HG03565 (cell line): ENCODE measurements around the gene TDRD9.
"Not testable (repeated sequence)": the region's sequence is repeated elsewhere in the genome, so short reads cannot be mapped to it uniquely, and the experiment has no call there.

Experiments used
- ATAC-seq: cut with Tn5 transposase; IDR thresholded peaks from one replicate; pipeline ENCODE4 v1.9.1; 2021; ENCODE audit warnings: mild to moderate bottlenecking, moderate library complexity; ENCODE audit not compliant: unreplicated experiment

Gene TDRD9

GRCh38 chr14:103974575-103974974, 46.3 kb downstream of the TDRD9 start:
- no peak for ATAC-seq

DNA sequence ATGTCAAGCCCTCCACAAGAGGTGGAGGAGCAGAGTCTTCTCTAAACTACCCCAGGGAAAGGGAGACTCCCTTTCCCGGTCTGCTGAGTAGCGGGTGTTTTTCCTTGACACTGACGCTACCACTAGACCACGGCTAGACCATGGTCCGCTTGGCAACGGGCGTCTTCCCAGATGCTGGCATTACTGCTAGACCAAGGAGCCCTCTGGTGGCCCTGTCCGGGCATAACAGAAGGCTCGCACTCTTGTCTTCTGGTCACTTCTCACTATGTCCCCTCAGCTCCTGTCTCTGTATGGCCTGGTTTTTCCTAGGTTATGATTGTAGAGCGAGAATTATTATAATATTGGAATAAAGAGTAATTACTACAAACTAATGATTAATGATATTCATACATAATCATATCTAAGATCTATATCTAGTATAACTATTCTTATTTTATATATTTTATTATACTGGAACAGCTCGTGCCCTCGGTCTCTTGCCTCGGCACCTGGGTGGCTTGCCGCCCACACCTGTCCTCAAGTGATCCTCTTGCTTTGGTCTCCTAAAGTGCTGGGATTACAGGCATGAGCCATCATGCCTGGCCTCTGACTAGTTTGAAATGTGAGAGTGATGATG, 52.5 kb downstream of the TDRD9 start:
- ATAC-seq, result not testable (repeated sequence)

DNA sequence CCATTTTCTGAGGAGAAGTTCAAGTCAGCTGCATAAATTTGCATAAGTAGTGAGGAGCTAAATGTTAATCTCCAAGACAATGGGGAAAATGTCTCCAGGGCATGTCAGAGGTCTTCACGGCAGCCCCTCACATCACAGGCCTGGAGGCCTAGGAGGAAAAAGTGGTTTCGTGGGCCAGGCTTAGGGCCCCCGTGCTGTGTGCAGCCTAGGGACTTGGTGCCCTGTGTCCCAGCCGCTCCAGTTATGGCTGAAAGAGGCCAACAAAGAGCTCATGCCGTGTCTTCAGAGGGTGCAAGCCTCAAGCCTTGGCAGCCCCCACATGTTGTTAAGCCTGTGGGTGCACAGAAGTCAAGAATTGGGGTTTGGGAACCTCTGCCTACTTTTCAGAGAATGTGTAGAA, 55.9 kb downstream of the TDRD9 start:
- no peak for ATAC-seq

DNA sequence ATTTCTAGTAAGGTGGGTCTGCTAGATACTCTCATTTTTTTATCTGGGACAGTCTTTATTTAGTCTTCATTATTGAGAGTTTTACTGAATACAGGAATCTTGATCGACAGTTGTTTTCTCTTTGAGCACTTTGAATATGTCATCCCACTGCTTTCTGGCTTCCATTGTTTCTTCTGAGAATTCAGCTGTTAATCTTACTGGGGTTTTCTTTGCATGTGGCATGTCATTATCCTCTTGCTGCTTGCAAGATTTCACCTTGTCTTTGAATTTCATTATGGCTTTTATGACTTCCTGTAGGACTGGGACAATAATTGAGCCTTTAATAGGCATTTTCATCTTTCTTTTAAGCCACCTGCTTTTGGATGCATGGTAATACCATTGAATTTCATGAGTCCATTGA, 60.8 kb downstream of the TDRD9 start:
- ATAC-seq, result no peak

GRCh38 chr14:103989964-103990363, 61.7 kb downstream of the TDRD9 start:
- ATAC-seq, result no peak

DNA sequence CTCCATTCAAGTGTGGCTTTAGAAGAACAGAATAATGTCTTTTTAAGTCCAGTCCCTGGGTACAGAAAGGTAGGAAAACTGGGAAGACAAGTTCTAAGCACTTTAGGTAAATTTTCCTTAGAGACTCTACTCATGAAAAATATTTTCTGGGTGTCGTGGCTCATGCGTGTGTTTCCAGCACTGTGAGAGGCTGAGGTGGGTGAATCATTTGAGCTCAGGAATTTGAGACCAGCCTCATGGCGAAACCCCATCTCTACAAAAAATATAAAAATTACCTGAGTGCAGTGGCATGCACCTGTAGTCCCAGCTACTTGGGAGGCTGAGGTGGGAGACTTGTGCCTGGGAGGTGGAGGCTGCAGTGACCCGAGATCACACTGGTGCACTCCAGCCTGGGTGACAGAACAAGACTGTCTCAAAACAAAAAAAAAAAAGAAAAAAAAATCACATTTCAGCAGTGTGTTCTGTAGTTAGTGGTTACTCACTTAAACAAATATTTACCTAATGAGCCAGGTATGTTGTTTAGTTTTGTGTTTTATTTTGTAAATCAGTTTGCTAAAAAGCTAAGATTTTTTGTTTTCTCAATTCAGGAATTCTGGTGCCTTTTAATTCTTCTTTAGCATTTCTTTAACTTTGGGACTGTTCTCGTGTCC, 66.4 kb downstream of the TDRD9 start:
- ATAC-seq, result no peak

GRCh38 chr14:103995876-103996275, 67.6 kb downstream of the TDRD9 start:
- no peak for ATAC-seq

GRCh38 chr14:103997391-103997790, 69.1 kb downstream of the TDRD9 start:
- no peak for ATAC-seq

DNA sequence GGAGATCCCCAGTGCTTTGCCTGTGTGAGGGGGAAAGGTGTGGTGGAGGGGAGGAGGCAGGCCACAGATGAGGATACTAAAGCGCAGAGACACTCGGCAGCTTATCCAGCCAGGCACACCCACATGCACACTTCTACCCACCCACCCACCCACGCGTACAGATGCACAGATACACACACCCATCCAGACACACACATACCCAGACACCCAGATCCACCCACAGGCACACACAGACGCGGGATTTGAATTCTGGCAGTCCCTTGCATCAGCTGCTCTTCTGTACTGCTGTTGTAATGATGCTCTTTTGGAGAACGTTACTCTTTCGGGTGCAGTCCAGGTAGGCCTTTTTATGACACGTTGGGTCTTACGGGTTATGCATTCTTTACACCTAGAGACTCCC, 69.8 kb downstream of the TDRD9 start:
- no peak for ATAC-seq

DNA sequence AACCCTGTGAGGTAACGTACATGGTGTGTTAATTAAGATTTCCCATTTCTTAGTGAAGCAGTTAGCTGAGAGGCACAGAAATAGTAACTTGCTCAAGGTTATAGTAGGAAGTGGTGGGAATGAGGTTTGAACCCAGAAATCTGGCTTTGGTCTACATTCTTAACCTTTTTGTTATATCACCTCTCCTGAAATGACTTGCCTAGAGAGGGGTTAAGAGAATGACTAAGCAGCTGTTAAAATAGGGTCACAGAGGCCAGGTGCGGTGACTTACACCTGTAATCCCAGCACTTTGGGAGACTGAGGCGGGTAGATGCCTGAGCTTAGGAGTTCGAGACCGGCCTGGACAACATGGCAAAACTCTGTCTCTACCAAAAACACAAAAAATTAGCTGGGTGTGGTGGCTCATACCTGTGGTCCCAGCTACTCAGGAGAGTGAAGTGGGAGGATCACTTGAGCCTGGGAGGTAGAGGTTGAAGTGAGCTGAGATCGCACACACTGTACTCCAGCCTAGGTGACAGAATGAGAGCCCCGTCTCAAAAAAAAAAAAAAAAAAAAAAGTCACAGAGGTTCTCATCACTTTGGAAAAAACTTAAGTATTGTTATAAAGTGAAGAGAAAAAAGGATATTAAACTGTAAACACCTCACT, 71.7 kb downstream of the TDRD9 start:
- no peak for ATAC-seq

DNA sequence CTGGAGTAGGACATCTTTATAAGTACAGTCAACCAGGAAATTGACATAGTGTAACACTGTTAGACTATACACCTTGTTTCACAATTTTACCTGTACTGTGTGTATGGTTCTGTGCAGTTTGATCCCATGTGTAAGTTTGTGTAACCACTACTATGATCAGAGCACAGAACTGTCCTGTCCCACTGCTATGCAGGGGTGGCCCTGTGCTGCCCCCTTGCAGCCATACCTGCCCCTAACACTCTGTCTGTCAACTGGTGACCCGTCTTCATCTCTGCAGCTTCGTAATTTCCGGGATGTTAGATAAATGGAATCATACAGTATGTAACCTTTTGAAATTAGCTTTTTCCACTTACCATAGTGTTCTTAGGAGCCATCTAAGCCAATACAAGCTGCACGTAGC, 72.7 kb downstream of the TDRD9 start:
- no peak for ATAC-seq

DNA sequence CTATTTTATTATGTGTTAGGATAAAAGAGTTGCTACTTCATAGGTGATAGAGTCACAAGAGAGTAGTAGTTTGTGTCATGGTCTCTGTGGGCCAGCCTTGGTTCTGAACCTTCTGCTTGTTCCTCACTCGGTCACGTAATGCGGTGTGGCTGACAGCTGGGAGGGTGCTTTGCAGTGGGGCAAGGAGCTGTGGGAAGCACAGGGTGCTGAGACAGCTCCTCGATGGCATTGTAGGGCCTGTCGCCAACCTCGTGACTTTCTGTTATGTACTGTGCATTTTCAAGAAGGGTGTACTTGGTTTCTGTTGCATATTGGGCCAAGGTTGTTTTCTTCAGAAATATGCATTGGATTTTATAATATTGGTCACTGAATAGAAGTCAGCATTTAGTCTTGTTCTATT, 75.4 kb downstream of the TDRD9 start:
- no peak for ATAC-seq

DNA sequence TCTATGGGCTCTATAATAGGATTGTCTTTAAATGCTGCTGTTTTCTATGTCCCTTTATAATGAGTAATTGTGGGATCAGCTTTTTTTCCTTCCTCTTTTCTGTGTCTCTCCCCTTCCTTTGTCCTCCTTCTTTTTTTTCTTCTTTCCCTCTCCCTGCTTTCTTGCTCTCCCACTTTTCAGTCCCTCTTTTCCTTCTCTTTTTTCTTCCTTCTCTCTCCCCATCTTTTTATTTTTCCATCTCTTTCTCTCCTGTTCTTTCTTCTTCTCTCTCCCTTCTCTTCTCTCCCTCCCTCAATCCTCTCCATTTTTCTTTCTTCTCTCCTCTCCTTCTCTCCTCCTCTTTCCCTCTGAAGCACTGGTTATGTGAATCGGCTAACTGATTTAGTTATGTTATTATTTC, 76.6 kb downstream of the TDRD9 start:
- ATAC-seq, result no peak

DNA sequence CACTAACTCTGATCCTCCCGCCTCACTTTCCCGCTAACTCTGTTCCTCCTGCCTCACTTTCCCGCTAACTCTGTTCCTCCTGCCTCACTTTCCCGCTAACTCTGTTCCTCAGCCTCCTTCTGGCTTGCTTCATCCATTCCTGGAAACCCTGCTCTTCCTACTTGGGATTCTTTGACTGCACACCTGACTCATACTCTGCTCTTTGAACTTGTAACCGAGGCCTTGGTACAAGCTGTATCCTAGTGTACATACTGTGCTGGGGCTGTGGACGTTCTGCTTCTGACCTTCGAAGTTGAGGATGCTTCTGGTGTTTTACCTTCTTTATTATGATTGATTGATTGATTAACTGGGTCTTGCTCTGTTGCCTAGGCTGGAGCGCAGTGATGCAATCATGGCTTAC, 77.2 kb downstream of the TDRD9 start:
- ATAC-seq, result no peak

GRCh38 chr14:104007121-104007520, 78.9 kb downstream of the TDRD9 start:
- ATAC-seq, result no peak

- no peak for ATAC-seq
Measured at GRCh38 chr14:104009297-104009696, 81.0 kb downstream of the TDRD9 start.

DNA sequence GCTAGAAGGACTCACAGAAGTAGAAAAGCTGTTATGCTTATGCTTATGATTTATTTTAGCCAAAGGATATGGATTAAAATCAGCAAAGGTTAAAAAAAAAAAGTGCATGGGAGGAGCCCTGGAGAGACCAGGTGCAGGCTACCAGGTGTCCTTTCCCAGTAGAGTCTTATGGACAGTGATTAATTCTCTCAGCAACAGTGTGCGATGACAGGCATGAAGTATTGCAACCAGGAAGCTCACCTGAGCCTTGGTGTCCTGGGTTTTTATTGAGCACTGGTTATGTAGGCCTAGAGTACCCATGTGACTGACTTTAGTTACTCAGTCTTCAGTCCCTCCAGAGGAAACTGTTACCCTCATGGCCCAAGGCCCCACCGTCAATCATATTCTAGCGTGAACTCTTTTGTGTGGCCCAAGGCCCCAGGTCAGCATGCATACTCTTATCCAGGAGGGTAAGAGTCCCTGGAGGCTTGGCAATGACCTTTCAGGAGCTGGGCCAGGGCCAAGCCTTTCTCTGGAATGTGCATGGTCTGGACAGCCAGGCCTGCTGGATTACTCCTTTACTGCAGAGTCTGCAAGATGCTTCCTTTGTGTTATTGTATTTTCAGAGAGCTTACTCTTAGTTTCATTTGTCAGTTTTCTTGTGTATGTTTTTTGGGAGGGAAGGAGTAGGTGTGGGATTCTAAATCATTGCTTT, 83.7 kb downstream of the TDRD9 start:
- no peak for ATAC-seq

DNA sequence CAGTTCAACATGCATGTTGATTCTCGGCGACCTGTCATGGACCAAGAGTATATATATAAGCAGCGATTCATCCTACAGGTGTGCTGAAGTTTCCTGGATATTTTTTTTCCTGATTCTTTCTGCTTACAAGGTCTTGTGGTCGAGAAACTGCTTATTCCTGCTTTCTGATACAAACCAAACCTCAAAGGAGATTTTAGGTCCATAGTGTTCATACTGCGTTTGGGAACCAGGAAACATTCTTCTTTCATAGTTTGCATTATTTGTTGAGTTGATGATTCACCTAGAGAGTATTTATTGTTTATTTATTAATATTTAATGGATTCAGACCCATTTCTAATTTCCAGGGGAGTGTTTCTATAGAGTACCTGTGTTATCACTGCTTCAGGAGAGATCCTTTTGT, 86.5 kb downstream of the TDRD9 start:
- no peak for ATAC-seq

- ATAC-seq, result no peak
Measured at GRCh38 chr14:104016873-104017650, 88.8 kb downstream of the TDRD9 start.

DNA sequence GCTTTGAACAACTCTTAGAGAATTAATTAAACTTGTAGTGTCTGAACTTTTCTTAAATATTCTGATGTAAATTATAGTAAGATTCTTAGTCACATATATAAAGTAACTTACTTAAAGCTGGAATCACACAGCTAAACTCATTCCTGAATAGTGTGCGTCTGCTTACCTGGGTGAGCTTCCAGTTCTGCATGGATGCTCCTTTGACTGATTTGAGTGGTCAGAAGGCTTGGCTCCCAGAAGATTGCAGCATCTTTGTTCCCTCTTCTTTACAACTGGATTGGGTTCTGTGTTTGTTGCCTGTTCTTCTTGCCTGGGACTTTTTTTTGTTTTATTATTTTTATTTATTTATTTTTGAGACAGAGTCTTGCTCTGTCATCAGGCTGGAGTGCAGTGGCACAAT, 90.8 kb downstream of the TDRD9 start:
- no peak for ATAC-seq

GRCh38 chr14:104019806-104020205, 91.5 kb downstream of the TDRD9 start:
- ATAC-seq, result no peak
